Parathyroid adenoma (tissue), 2 donors: ENCODE data around the gene SORCS3.

ENCODE experiments used
- H2AFZ ChIP-seq: fragments of 300-600 bp; sonication (generic); one replicate; pipeline ENCODE4 v1.7.0; 2017; ENCODE audit warnings: antibody characterized with exemption, mild to moderate bottlenecking
- H3K27ac ChIP-seq: fragments of 300-600 bp; sonication (generic); one replicate; pipeline ENCODE4 v1.7.0; 2017
- H3K27me3 ChIP-seq: fragments of 300-600 bp; sonication (generic); one replicate; pipeline ENCODE4 v1.7.0; 2017; ENCODE audit warnings: low read length; ENCODE audit not compliant: control insufficient read depth, insufficient read depth
- H3K36me3 ChIP-seq: fragments of 300-600 bp; sonication (generic); one replicate; pipeline ENCODE4 v1.7.0; 2017; ENCODE audit warnings: low read length; ENCODE audit not compliant: control insufficient read depth, insufficient read depth
- H3K4me1 ChIP-seq: fragments of 300-600 bp; sonication (generic); one replicate; pipeline ENCODE4 v1.7.0; 2017; ENCODE audit warnings: control low read depth
- H3K4me2 ChIP-seq: fragments of 300-600 bp; sonication (generic); one replicate; pipeline ENCODE4 v1.7.0; 2017; ENCODE audit warnings: low read length
- H3K4me3 ChIP-seq: fragments of 300-600 bp; sonication (generic); one replicate; pipeline ENCODE4 v1.7.0; 2017; ENCODE audit warnings: low read depth, low read length
- H3K79me2 ChIP-seq: fragments of 300-600 bp; sonication (generic); one replicate; pipeline ENCODE4 v1.7.0; 2017; ENCODE audit warnings: control low read depth
- H3K9ac ChIP-seq: fragments of 300-600 bp; sonication (generic); one replicate; pipeline ENCODE4 v1.7.0; 2017; ENCODE audit warnings: mild to moderate bottlenecking
- H3K9me3 ChIP-seq: fragments of 300-600 bp; sonication (generic); one replicate; pipeline ENCODE4 v1.7.0; 2017; ENCODE audit warnings: low read length; ENCODE audit not compliant: control insufficient read depth
- CTCF ChIP-seq: fragments of 300-600 bp; sonication (generic); IDR thresholded peaks from one replicate; pipeline ENCODE4 v1.7.0; 2017; ENCODE audit warnings: antibody characterized with exemption, mild to moderate bottlenecking
- donor health status: primary hyperparathyroidism.

Gene SORCS3

DNA sequence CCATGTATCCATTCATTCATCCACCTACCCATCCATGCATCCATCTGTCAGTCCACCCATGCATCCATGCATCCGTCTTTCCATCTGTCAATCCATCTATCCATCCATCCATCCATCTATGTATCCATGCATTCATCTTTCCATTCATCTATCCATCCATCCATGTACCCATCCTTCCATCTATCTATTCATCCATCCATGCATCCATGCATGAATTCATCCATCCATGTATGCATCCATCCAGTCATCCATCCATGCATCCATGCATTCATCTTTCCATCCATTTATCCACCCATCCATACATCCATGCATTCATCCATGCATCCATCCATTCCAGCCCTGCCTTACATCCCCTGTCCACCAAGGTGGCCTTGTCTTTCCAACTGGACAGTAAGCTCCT is 45.7 kb downstream of the SORCS3 start:
- Histone ChIP-seq H3K79me2 (no peaks in the 10 kb centered on the region), H3K36me3 (no peaks in the 10 kb centered on the region), H2AFZ (no peak overlapping the region), H3K4me3 (no peak overlapping the region), H3K4me1 (no peaks in the 10 kb centered on the region), H3K9ac (no peak overlapping the region), H3K27me3 (no peaks in the 10 kb centered on the region), H3K9me3 (no peaks in the 10 kb centered on the region), H3K27ac (no peak overlapping the region), H3K4me2 (no peak overlapping the region)
- TF ChIP-seq CTCF = no peak

DNA sequence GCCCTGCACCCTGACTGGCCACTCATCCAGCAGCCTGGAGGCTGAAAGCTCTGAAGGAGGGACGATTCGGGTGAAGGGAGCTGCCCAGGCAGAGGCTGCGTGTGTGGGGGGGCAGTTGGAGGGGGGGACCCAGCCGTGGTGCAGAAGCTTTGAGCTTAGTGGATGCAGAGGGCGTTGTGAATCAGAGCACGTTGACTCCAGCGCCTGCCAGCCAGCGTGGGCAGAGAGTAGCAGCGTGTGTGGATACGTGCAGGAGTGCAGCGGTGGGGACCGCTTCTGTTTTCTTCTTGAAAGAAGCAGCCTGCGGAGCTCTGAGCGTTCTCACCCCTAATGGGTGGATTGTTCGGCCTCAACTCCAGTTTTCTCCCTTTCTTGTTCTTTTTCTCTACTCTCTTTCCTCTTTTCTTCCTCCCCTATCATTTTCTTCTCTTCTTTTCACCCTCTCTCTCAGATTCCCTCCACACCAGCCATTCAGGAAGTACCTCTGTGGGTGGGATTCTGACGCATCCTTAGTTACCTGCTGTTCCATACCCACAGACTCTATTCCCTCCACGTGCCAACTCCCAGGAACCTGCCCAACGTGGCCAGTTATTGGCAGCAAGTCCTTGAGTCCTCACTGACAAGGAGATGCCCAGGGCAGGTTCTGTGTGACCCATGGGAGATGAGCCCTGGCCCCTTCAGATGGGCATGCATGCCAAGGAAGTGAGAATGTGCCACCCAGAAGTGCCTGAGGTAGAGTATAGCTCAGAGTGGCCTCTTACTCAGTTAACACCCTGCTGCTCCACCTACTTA is 47.4 kb downstream of the SORCS3 start:
- H3K36me3 ChIP-seq = no peaks in the 10 kb centered on the region
- H3K4me1 ChIP-seq = no peaks in the 10 kb centered on the region
- no peaks in the 10 kb centered on the region for H3K79me2 ChIP-seq
- H3K4me3 ChIP-seq = no peak overlapping the region
- H3K27ac ChIP-seq = no peak overlapping the region
- no peak overlapping the region for H3K4me2 ChIP-seq
- H2AFZ ChIP-seq = no peak overlapping the region
- H3K27me3 ChIP-seq = no peaks in the 10 kb centered on the region
- H3K9me3 ChIP-seq = no peaks in the 10 kb centered on the region
- no peak overlapping the region for H3K9ac ChIP-seq
- no peak for TF ChIP-seq CTCF

DNA sequence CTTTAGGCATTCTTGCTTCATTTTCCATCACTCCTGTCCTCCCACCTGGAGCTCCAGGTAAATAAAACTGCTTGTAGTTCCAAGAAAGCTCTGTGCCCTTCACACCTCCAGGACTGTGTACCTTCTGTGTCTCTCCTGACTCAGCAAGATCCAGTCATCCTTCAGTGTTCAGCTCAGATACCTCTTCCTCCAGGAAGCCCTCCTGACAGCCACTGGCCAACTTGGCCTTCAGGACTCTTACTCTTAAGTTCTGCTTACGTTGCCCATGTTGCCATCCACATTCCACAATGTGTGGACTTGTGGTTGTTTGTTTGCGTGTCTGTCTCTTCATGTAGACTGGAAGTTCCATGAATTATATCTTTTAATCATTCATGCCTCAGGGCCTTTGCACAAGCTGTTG is 48.0 kb downstream of the SORCS3 start:
- H3K27me3 ChIP-seq = no peaks in the 10 kb centered on the region
- TF ChIP-seq CTCF = no peak
- no peak overlapping the region for H3K27ac ChIP-seq
- H3K9ac ChIP-seq = no peak overlapping the region
- no peaks in the 10 kb centered on the region for H3K79me2 ChIP-seq
- no peaks in the 10 kb centered on the region for H3K36me3 ChIP-seq
- no peak overlapping the region for H3K4me2 ChIP-seq
- no peak overlapping the region for H2AFZ ChIP-seq
- no peaks in the 10 kb centered on the region for H3K4me1 ChIP-seq
- no peak overlapping the region for H3K4me3 ChIP-seq
- no peaks in the 10 kb centered on the region for H3K9me3 ChIP-seq

GRCh38 chr10:104689547-104689946 is 48.5 kb downstream of the SORCS3 start:
- H3K27ac ChIP-seq = no peak overlapping the region
- no peak overlapping the region for H3K4me2 ChIP-seq
- H3K79me2 ChIP-seq = no peaks in the 10 kb centered on the region
- H3K9ac ChIP-seq = no peak overlapping the region
- no peak overlapping the region for H3K4me3 ChIP-seq
- H3K9me3 ChIP-seq = no peaks in the 10 kb centered on the region
- no peaks in the 10 kb centered on the region for H3K36me3 ChIP-seq
- H2AFZ ChIP-seq = no peak overlapping the region
- H3K4me1 ChIP-seq = no peaks in the 10 kb centered on the region
- no peak for TF ChIP-seq CTCF
- no peaks in the 10 kb centered on the region for H3K27me3 ChIP-seq

- TF ChIP-seq CTCF = no peak
- no peak overlapping the region for H3K27ac ChIP-seq
- H3K36me3 ChIP-seq = no peaks in the 10 kb centered on the region
- no peaks in the 10 kb centered on the region for H3K27me3 ChIP-seq
- H3K4me2 ChIP-seq = no peak overlapping the region
- no peaks in the 10 kb centered on the region for H3K9me3 ChIP-seq
- no peak overlapping the region for H2AFZ ChIP-seq
- no peaks in the 10 kb centered on the region for H3K79me2 ChIP-seq
- no peak overlapping the region for H3K9ac ChIP-seq
- H3K4me3 ChIP-seq = no peak overlapping the region
- H3K4me1 ChIP-seq = no peaks in the 10 kb centered on the region
These were observed 49.0 kb downstream of the SORCS3 start for GRCh38 chr10:104690101-104690500.
